C4-2B (cell line): Measurements from ENCODE around the gene PBLD.

Experiments
- ZFX ChIP-seq: fragments of 450-650 bp; IDR thresholded peaks from 2 replicates; pipeline ENCODE4 v1.6.1; 2017
- TF ChIP-seq, protein P1 (sequence below): fragments of 450-650 bp; conservative IDR thresholded peaks from 2 replicates; pipeline ENCODE4 v1.5.1; 2017; ENCODE audit warnings: mild to moderate bottlenecking

DNA sequence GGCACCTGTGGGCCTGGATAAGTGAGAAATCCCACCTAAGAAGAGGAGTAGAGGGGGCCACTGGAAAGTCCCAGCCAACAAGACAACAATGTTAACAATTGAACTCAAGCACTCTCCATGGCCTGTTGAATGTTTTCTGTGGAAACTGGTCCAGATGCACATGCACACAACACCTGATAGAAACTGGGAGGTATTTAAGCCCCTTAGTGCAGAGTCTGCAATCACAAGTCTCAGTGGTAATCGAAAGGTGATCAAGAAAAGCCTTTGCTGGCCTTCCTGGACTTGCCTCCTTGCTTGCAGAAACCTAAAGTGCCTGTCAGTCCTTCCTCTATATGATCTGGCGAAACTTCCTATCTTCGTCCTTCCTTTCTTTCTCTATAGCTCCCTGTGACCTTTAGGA is 31.4 kb downstream of the PBLD start:
- TF ChIP-seq, protein P1, sequence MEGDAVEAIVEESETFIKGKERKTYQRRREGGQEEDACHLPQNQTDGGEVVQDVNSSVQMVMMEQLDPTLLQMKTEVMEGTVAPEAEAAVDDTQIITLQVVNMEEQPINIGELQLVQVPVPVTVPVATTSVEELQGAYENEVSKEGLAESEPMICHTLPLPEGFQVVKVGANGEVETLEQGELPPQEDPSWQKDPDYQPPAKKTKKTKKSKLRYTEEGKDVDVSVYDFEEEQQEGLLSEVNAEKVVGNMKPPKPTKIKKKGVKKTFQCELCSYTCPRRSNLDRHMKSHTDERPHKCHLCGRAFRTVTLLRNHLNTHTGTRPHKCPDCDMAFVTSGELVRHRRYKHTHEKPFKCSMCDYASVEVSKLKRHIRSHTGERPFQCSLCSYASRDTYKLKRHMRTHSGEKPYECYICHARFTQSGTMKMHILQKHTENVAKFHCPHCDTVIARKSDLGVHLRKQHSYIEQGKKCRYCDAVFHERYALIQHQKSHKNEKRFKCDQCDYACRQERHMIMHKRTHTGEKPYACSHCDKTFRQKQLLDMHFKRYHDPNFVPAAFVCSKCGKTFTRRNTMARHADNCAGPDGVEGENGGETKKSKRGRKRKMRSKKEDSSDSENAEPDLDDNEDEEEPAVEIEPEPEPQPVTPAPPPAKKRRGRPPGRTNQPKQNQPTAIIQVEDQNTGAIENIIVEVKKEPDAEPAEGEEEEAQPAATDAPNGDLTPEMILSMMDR = no peak
- TF ChIP-seq ZFX = no peak
